ENCODE measurements around the gene PGLYRP4.

DNA sequence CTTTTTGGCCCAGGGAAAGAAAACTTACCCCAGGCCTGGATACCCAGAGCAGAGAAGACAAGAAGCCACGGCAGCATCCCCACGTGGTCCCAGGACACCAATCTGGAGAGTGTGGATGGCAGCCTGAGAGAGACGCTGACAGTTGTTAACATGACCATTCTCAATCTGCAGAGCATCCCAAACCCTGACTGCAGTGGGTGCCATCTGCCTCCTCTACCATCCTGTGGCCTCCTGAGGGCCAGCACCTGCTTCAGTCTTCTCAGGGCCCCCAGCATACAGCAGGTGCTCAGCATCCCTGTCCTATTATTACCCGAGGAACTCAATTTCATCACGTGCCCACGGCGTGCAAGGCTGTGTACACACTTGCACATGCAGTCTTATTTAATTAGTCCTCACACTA, 785 bp downstream of the PGLYRP4 start:
- TF ChIP-seq, protein P1, sequence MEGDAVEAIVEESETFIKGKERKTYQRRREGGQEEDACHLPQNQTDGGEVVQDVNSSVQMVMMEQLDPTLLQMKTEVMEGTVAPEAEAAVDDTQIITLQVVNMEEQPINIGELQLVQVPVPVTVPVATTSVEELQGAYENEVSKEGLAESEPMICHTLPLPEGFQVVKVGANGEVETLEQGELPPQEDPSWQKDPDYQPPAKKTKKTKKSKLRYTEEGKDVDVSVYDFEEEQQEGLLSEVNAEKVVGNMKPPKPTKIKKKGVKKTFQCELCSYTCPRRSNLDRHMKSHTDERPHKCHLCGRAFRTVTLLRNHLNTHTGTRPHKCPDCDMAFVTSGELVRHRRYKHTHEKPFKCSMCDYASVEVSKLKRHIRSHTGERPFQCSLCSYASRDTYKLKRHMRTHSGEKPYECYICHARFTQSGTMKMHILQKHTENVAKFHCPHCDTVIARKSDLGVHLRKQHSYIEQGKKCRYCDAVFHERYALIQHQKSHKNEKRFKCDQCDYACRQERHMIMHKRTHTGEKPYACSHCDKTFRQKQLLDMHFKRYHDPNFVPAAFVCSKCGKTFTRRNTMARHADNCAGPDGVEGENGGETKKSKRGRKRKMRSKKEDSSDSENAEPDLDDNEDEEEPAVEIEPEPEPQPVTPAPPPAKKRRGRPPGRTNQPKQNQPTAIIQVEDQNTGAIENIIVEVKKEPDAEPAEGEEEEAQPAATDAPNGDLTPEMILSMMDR (IDR thresholded peaks at IDR 0.05) = no peak
- no peak for TF ChIP-seq POLR2A (IDR thresholded peaks at IDR 0.05)

Data from prostate gland (tissue), 2 donors.